GM21390 (cell line): Measurements from ENCODE around the gene GNL1.

Experiments used
- ATAC-seq: cut with Tn5 transposase; IDR thresholded peaks from one replicate; pipeline ENCODE4 v1.9.1; 2021; ENCODE audit not compliant: unreplicated experiment

GNL1 gene, protein sequence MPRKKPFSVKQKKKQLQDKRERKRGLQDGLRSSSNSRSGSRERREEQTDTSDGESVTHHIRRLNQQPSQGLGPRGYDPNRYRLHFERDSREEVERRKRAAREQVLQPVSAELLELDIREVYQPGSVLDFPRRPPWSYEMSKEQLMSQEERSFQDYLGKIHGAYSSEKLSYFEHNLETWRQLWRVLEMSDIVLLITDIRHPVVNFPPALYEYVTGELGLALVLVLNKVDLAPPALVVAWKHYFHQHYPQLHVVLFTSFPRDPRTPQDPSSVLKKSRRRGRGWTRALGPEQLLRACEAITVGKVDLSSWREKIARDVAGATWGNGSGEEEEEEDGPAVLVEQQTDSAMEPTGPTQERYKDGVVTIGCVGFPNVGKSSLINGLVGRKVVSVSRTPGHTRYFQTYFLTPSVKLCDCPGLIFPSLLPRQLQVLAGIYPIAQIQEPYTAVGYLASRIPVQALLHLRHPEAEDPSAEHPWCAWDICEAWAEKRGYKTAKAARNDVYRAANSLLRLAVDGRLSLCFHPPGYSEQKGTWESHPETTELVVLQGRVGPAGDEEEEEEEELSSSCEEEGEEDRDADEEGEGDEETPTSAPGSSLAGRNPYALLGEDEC

DNA sequence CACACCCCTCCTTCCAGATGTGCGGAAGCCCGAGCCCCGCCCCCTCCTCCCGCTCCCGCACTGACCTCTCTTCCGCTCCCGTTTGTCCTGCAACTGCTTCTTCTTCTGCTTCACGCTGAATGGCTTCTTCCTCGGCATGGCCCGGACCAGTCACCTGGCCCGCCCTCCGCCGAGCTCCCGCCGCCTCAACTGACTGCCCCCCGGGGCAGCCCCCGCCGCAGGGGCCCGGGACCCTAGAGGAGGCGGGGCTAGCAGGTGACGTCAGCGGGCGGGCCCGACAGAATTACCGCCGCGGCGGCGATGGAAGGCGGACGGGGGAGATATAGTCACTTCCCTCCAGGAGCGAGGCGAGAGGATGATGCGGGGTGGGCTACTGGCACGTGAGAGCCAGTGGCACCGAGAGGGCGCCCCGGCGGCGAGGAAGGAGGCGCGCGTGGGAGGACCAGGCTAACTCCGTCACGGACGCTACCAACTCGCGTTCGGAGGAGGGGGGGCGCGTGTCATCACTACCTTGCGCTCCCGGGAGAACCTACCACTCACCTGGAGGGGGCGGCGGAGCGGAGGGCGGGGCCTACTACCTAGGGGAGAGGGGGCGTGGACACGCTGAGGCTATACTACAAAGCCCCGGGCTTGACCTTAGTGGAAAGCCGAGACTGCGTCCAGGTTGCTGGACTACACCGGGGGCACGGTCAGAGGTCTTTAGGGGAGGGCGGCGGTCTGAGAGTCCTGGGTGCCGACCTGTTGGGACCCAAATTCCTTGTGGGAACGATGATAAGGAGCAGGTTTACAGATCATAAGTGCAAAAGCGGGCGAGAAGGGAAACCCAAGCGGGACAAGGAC, at the start of gene GNL1:
Gene GNL1 (minus strand): TSS at position 424 of the 840 bp plus-strand sequence. CDS start 286 bp downstream, at position 138.
- peak; percentile 75 for ATAC-seq

DNA sequence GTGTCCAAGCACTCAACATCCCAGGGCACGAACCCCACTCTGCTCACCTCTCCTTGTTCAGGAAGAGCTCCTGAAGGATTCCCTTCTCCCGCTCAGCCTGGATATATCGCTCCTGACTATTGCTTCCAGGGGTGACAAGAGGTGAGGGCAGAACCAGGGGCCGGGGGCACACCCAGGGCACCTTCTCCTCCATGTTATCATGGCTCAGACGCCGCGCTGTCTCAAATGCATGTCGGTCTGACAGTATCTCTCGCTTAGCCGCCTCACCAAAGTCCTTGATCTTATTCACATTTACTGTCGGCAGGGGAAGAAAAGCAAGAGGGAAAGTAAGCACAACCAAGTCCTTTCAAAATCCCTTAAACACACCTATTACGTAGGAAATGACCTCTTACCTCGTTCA, 47.7 kb upstream of the GNL1 start:
- no peak for ATAC-seq

DNA sequence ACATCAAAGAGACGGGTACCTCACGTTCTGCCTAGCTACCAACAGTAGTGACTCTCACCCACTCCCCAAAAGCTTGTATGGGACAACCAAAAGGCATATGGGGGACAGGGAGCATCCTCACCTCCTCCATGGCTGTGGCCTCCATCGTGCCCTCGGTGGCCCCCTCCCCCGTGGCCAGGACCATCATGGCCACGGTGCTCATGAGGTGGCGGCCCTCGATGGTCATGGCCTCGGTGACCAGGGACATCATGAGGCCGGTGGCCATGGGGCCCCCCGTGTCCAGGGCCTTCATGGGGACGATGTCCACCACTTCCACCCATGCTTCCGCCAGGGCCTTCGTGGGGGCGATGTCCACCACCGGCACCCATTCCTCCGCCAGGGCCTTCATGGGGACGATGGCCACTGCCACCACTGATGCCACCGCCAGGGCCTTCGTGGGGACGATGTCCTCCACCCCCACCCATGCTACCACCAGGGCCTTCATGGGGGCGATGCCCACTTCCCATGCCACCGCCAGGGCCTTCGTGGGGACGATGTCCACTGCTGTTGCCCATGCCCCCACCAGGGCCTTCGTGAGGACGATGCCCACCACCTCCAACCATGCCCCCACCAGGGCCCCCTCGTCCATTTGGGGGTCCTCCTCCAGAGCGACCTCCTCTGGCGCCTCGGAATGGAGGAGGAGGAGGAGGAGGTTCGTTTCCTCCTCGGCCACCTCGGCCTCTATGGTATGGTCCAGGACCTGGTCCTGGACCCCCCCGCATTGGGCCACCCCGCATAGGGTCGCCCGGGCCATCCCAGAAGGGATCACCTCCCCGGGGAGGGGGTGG, 45.7 kb upstream of the GNL1 start:
- no peak for ATAC-seq

DNA sequence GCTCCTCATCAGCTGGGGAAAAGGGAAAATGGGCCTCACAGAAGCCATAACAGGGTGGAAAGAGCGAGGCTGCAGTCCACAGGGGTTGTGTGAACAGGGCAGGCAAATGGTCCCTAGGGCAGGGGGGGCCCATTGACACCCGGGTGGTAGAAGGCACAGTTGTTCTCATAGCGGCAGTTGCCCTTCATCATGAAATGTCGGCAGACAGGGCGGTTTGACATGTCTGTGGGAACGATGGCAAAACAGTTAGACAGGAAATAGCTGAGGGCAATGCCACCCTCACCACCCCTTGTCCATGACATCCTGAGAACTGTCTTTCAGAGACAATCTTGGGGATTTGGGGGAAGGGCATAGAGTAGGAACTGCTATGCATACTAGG, 45.1 kb upstream of the GNL1 start:
- ATAC-seq = no peak

DNA sequence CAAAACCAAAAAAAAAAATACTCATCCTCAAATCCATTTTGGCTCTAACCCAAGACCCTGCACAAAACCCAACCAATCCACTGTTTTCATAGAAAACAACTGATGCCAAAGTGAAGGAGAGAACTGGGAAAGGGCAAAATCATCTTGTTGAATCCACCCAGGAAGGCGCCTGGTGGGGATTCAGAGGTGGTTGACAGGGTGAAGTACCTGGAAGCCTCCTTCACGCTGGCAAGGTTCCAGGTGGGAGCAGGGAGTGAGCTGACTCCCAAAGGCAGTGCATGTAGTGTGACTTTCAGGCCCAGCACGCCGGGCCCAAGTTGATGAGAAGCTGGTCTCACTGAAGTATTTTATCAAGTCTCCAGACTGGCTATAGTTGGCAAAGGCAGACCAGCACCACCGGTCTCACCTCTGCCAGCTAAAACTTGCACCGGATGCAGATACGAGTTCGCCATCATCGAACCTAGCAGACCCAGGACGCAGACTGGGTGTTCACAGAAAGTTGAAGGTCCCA, 44.2 kb upstream of the GNL1 start:
- ATAC-seq = no peak

DNA sequence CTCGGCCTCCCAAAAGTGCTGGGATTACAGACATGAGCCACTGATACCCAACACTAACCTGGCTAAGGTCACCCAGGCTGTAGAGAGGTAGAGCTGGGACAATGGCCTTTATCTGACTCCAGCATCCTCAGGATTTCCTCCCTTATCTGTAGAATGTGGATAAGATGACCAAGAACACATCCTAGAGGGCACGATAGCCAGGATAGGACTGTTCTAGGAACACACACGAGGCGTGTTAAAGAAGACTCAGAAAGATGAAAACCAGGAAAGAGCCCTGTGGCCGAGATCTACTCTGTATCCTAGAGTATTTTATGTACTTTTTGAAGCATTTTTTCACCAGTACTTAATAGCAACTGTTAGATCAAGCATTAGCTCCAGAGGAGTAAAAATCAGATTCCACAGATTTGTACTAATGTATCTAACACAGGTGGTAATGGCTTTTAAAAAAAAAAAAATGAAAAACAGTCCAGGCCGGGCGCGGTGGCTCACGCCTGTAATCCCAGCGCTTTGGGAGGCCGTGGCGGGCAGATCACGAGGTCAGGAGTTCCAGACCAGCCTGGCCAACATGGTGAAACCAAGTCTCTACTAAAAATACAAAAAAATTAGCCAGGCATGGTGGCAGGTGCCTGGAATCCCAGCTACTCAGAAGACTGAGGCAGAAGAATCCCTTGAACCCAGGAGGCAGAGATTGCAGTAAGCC, 43.5 kb upstream of the GNL1 start:
- ATAC-seq = no peak

DNA sequence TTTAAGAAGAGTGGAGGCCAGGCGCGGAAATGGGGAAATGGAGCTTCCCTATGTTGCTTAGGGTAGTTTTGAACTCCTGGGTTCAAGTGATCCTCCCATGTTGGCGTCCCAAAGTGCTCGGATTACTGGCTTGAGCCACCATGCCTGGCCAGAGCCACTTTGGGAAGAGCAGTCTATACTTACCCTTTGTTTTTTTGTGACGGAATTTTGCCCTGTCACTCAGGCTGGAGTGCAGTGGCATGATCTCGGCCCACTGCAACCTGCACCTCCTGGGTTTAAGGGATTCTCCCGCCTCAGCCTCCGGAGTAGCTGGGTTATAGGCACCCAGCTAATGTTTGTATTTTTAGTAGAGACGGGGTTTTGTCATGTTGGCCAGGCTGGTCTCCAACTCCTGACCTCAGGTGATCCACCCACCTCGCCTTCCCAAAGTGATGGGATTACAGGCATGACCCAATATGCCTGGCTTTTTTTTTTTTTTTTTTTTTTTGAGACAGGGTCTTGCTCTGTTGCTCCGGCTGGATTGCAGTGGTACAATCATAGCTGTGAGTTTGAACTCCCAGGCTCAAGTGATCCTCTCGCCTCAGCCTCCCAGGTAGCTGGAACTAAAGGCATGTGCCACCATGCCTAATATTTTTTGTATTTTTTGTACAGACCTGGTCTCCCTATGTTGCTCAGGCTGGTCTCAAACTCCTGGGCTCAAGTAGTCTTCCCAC, 42.8 kb upstream of the GNL1 start:
- ATAC-seq = no peak

DNA sequence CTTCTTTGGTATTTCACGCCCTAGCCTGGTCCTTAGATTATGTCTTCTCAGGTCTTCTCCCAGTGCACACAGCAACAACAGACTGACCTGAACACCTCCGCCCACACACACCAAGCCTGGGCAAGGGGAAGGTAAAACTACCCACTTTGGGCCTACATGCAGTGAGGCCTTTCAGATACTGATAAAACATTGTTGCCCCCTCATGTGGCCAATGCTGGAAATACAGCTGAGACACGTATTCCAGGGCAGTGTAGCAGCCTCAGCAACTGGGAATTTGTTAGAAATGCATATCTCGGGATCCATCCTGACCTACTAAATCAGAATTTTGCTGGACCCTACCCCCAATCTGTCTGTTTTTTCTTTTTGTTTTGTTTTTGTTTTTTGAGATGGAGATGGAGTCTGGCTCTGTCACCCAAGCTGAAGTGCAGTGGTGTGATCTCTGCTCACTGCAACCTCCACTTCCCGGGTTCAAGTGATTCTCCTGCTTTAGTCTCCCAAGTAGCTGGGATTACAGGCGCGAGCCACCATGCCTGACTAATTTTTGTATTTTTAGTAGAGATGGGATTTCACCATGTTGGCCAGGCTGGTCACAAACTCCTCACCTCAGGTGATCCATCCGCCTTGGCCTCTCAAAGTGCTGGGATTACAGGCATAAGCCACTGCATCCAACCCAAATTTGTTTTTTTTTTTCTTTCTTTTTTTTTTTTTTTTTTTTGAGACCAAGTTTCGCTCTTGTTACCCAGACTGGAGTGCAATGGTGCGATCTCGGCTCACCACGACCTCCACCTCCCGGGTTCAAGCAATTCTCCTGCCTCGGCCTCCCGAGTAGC, 41.2 kb upstream of the GNL1 start:
- ATAC-seq = peak; percentile 65

DNA sequence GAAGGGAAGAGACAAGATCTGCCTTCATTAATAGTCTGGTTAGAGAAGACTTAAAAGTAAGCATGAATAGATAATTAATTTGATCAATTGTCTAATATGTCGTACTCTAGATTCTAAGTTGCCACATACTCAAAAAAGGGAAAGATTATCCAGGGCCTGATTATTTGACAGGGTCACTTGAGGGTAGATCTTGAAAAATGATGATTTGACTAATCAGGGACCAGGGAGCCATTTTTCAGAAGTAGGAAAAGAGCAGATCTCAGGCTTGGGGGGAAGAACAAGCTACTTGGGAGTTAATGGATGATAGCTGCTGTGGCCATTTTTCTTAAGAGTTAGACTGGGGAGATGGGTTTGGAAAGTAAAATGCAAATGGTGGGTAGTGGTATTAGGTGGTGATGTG, 36.0 kb upstream of the GNL1 start:
- ATAC-seq = no peak

DNA sequence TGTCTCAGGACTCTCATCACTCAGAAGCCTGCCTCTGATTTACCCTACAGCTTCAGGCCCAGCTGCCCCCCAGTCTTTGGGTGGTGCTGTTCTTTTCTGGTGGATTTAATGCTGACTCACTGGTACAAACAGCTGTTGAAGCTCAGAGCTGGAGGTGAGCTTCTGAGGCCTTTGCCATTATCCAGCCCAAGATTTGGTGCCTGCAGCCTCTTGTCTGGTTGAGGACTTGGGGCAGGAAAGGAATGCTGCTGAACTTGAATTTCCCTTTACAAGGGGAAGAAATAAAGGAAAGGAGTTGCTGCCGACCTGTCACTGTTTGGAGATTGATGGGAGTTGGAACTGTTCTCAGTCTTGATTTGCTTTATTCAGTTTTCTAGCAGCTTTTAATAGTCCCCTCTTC, 34.7 kb upstream of the GNL1 start:
- ATAC-seq = no peak

DNA sequence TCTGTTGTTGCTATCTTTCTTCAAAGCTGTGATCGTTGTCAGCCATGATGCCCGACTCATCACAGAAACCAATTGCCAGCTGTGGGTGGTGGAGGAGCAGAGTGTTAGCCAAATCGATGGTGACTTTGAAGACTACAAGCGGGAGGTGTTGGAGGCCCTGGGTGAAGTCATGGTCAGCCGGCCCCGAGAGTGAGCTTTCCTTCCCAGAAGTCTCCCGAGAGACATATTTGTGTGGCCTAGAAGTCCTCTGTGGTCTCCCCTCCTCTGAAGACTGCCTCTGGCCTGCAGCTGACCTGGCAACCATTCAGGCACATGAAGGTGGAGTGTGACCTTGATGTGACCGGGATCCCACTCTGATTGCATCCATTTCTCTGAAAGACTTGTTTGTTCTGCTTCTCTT, 34.2 kb upstream of the GNL1 start:
- no peak for ATAC-seq

DNA sequence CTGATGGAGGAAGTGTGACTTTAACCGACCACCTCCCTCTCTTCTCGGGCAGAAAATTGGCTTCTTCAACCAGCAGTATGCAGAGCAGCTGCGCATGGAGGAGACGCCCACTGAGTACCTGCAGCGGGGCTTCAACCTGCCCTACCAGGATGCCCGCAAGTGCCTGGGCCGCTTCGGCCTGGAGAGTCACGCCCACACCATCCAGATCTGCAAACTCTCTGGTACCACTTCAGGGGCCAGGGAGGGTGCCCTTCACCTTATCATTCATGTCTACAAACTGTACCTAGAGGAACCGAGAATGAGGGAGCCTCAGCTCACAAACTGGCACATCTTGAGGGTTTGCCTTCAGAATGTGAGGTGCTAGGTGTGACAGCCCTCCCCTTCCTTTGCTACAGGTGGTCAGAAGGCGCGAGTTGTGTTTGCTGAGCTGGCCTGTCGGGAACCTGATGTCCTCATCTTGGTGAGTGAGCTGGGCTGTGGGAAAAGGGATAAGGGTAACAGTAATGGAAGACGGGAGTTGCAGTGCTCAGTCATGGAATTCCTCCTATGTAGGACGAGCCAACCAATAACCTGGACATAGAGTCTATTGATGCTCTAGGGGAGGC, 33.6 kb upstream of the GNL1 start:
- ATAC-seq = no peak

DNA sequence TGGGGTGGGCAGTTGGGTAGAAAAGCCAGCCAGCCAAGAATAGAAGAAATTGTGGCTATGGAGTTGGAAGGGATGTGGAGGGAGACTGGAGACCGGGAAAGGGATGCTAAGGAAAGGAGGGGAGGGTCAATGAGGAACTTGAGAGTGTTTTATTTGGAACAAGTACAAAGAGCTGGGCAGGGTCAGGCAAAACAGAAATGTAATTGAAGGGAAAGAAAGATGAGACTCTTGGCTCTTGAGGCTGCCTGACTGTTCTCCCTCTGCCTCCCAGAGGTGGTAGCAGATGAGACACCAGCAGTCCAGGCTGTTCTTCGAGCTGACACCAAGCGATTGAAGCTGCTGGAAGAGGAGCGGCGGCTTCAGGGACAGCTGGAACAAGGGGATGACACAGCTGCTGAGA, 27.6 kb upstream of the GNL1 start:
- ATAC-seq = no peak

DNA sequence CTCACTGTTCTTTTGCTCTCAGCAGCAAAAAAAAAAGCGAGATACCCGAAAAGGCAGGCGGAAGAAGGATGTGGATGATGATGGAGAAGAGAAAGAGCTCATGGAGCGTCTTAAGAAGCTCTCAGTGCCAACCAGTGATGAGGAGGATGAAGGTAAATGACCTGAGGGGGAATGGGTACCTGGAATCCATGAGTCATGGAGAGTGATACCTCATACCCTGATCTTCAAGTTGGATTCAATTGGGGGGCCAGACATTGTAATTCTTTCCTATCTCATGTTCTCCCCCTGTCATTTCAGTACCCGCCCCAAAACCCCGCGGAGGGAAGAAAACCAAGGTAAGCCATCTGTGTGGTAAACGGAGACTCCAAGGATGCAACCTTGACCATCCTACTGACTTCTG, 21.8 kb upstream of the GNL1 start:
- ATAC-seq = no peak

DNA sequence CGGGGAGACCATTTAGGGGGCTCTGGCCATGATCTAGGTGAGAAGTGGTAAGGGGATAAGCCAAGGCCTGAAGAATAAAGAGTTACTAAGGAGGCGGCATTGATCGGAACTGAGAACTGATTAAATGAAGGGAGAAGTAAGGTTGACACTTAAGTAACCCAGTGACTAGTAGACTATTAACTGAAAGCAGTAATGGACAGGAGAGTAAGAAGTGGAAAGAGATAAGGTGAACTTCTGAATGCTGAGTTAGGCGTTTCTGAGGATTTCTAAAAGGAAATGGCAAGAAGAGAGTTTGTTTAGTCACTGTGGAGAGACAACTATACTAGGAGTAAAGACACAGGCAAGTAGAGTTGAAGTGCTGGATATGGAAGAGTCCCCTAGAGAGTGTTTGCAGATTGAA, 16.8 kb upstream of the GNL1 start:
- no peak for ATAC-seq

DNA sequence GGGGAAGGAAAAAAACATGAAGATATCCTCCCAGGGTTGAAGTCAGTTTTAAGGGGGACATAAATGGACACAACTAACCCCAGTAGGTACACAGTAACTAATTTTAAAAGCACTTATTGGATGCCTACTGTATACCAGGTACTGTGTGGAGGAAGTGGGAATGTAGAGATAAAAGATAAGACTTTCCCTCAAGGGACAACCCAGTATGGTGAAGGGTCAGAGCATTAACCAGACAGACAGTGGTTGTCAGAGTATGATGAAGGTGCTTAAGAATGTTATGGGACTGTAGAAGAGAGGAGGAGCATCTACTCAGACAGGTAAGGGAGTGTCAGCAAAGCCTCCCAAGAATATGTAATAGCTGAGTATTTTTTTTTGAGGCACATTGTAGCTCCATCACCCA, 15.9 kb upstream of the GNL1 start:
- no peak for ATAC-seq

DNA sequence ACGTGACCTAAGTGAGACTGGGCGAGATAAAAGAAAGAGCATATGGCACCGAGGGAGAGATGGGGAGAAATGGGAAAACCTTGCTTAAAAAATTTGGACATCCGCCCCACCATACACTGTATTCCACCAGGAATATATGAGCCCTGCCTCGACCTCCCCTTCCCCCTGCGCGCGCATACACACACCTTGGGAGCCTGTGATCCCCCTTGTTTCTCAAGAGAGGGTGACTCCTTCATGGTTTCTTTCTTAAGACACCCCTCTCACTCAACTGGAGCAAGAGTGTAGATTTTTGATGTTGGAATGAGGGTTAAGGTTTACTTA, 15.4 kb upstream of the GNL1 start:
- ATAC-seq = no peak

DNA sequence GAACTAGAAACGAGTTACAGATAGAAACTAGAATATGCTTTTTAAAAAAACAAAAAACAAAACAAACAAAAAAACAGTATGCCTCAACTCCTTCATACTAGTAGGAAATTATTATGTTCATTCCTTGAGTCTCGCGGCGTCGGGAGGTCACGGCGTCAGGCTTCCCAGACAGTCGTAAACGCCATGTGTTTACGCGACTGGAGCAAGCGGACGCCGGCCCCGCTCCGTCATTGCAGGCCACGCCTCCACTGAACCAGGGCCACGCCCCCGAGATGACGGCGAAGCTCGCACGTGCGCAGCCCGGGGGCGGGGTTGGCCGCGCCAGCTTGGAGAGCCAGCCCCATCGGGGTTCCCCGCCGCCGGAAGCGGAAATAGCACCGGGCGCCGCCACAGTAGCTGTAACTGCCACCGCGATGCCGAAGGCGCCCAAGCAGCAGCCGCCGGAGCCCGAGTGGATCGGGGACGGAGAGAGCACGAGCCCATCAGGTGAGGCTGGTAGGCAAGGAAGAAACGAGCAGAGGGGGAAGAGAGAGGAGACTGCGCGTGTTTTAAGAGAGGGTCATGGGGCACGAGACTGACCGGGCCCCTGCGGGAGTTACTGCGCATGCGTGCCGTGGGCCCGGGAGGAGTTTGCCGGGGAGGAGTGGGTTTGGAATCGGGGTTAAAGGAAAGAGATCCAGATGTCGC, 14.9 kb upstream of the GNL1 start, which contains the start of gene ABCF1:
Gene ABCF1 (plus strand): TSS at position 368 of the 687 bp plus-strand sequence. CDS start 46 bp downstream, at position 414.
- peak; percentile 95 for ATAC-seq
